ENCODE measurements around the gene CCR9.

The CCR9 gene

DNA sequence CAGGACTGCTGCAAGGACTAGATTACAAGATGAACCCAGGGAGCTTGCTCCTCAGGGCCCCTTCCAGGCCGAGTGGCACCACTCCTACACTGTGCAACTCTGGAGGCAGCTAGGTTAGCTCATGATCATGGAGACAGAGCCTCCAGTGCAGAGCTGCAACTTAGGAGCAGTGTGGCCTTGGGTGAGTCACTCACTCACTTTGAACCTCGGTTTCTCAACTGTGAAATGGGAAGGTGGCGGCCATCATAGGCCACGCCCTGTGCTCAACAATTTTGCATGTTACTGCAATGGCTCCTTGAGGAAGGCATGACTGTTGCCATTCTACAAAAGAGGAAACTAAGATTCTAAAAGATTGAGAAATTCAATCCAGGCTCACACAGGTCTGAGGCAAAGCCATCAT is 45.8 kb downstream of the CCR9 start:
- Histone ChIP-seq H3F3A (ENCODE audit: insufficient read depth) (no peaks in the 10 kb centered on the region), H3K4me2 (ENCODE audit: low read depth, low read length, poor library complexity, severe bottlenecking) (no peak overlapping the region), H3K9me2 (replicated peaks; ENCODE audit: insufficient read depth, low read length) (no peaks in the 10 kb centered on the region), H3K9ac (ENCODE audit: low read length) (no peak overlapping the region), H4K20me1 (ENCODE audit: low read depth, low read length) (no peaks in the 10 kb centered on the region), H3K79me2 (ENCODE audit: insufficient read depth, low read length) (no peaks in the 10 kb centered on the region), H3K36me3 (ENCODE audit: low read length) (0 out of 2 replicates have a peak, but pooled peaks cover 5% of the 10 kb centered on the region), H3K27ac (ENCODE audit: low read depth, low read length) (no peak overlapping the region), H3K9me3 (ENCODE audit: insufficient read depth, low read length) (no peaks in the 10 kb centered on the region), H2AFZ (ENCODE audit: low read depth, low read length, severe bottlenecking) (no peak overlapping the region), H3K4me3 (ENCODE audit: insufficient read depth, low read length, poor library complexity, severe bottlenecking) (no peak overlapping the region), H3K27me3 (ENCODE audit: low read length) (no peaks in the 10 kb centered on the region)
- TF ChIP-seq, protein P1, sequence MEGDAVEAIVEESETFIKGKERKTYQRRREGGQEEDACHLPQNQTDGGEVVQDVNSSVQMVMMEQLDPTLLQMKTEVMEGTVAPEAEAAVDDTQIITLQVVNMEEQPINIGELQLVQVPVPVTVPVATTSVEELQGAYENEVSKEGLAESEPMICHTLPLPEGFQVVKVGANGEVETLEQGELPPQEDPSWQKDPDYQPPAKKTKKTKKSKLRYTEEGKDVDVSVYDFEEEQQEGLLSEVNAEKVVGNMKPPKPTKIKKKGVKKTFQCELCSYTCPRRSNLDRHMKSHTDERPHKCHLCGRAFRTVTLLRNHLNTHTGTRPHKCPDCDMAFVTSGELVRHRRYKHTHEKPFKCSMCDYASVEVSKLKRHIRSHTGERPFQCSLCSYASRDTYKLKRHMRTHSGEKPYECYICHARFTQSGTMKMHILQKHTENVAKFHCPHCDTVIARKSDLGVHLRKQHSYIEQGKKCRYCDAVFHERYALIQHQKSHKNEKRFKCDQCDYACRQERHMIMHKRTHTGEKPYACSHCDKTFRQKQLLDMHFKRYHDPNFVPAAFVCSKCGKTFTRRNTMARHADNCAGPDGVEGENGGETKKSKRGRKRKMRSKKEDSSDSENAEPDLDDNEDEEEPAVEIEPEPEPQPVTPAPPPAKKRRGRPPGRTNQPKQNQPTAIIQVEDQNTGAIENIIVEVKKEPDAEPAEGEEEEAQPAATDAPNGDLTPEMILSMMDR (IDR thresholded peaks at IDR 0.05; ENCODE audit: insufficient read depth, low read length, poor library complexity, severe bottlenecking), result no peak
- no peak for TF ChIP-seq EZH2phosphoT487 (conservative IDR thresholded peaks at IDR 0.05; ENCODE audit: low read length)

DNA sequence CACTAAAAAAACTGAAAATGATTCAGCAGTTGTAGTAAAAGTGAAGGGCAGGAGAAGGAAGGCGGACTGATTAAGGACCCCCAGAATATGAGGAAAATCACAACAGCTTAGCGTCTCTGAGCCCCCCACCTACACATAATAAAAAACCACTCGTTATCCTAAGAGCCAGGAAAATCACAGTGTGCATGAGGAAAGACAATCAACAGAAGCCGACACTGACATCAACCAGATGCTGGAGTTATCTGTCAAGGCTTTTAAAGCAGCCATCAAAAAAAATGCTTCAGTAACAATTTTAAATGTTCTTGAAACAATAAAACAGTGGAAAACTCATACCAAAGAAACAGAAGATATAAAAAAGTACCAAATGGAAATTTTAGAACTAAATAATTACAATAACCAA is 47.2 kb downstream of the CCR9 start:
- Histone ChIP-seq H3F3A (ENCODE audit: insufficient read depth) (no peaks in the 10 kb centered on the region), H3K27ac (ENCODE audit: low read depth, low read length) (no peak overlapping the region), H3K9ac (ENCODE audit: low read length) (no peak overlapping the region), H3K79me2 (ENCODE audit: insufficient read depth, low read length) (no peaks in the 10 kb centered on the region), H3K4me2 (ENCODE audit: low read depth, low read length, poor library complexity, severe bottlenecking) (no peak overlapping the region), H3K27me3 (ENCODE audit: low read length) (no peaks in the 10 kb centered on the region), H3K4me3 (ENCODE audit: insufficient read depth, low read length, poor library complexity, severe bottlenecking) (no peak overlapping the region), H3K36me3 (ENCODE audit: low read length) (0 out of 2 replicates have a peak, but pooled peaks cover 5% of the 10 kb centered on the region), H2AFZ (ENCODE audit: low read depth, low read length, severe bottlenecking) (no peak overlapping the region), H3K9me2 (replicated peaks; ENCODE audit: insufficient read depth, low read length) (no peaks in the 10 kb centered on the region), H4K20me1 (ENCODE audit: low read depth, low read length) (no peaks in the 10 kb centered on the region), H3K9me3 (ENCODE audit: insufficient read depth, low read length) (no peaks in the 10 kb centered on the region)
- TF ChIP-seq, protein P1 (IDR thresholded peaks at IDR 0.05; ENCODE audit: insufficient read depth, low read length, poor library complexity, severe bottlenecking), result no peak
- no peak for TF ChIP-seq EZH2phosphoT487 (conservative IDR thresholded peaks at IDR 0.05; ENCODE audit: low read length)

- Histone ChIP-seq H3K79me2 (ENCODE audit: insufficient read depth, low read length) (no peaks in the 10 kb centered on the region), H3K9me3 (ENCODE audit: insufficient read depth, low read length) (no peaks in the 10 kb centered on the region), H3K4me3 (ENCODE audit: insufficient read depth, low read length, poor library complexity, severe bottlenecking) (no peak overlapping the region), H2AFZ (ENCODE audit: low read depth, low read length, severe bottlenecking) (no peak overlapping the region), H4K20me1 (ENCODE audit: low read depth, low read length) (no peaks in the 10 kb centered on the region), H3K4me2 (ENCODE audit: low read depth, low read length, poor library complexity, severe bottlenecking) (no peak overlapping the region), H3K27me3 (ENCODE audit: low read length) (no peaks in the 10 kb centered on the region), H3K9ac (ENCODE audit: low read length) (no peak overlapping the region), H3F3A (ENCODE audit: insufficient read depth) (no peaks in the 10 kb centered on the region), H3K9me2 (replicated peaks; ENCODE audit: insufficient read depth, low read length) (no peaks in the 10 kb centered on the region), H3K27ac (ENCODE audit: low read depth, low read length) (no peak overlapping the region), H3K36me3 (ENCODE audit: low read length) (0 out of 2 replicates have a peak, but pooled peaks cover 5% of the 10 kb centered on the region)
- no peak for TF ChIP-seq EZH2phosphoT487 (conservative IDR thresholded peaks at IDR 0.05; ENCODE audit: low read length)
- TF ChIP-seq, protein P1 (IDR thresholded peaks at IDR 0.05; ENCODE audit: insufficient read depth, low read length, poor library complexity, severe bottlenecking), result no peak
These were observed 49.9 kb downstream of the CCR9 start for GRCh38 chr3:45936261-45936660.
